CD14-positive monocyte (primary cell): ENCODE data around the gene MON2. TPM values are rescaled to one million over a fixed set of nuclear protein-coding genes. Genes with fewer than 3 reads are reported as not detected.

Experiments
- DNase-seq, 3 donors: peaks; one replicate each; pipeline ENCODE4 v3.0.0-alpha.2; 2011 to 2022
- H2AFZ ChIP-seq: 2 replicates; pipeline ENCODE4 v1.6.0; 2012; ENCODE audit warnings: mild to moderate bottlenecking, low read depth, low read length, inconsistent platforms; ENCODE audit not compliant: insufficient read depth, poor library complexity, severe bottlenecking
- H3K27ac ChIP-seq, 2 donors: 1 replicate in 1 of 2; 2 replicates in 1 of 2; pipeline ENCODE4 v1.5.1; 2012 to 2013; ENCODE audit warnings: low read length in 2 of 2, control low read depth in 1 of 2, inconsistent platforms in 1 of 2, low read depth in 1 of 2, mild to moderate bottlenecking in 1 of 2
- H3K27me3 ChIP-seq, 2 donors: one replicate each; pipeline versions ENCODE4 v1.6.0 to v1.6.1; 2011 to 2013; ENCODE audit warnings: low read length in 2 of 2; ENCODE audit not compliant: control insufficient read depth in 2 of 2, insufficient read depth in 2 of 2
- H3K36me3 ChIP-seq, 2 donors: replicated peaks in 1 of 2; 1 replicate in 1 of 2; 2 replicates in 1 of 2; pipeline versions ENCODE4 v1.5.1 to v1.6.1; 2012 to 2013; ENCODE audit warnings: low read length in 2 of 2, control low read depth in 1 of 2, inconsistent platforms in 1 of 2, mild to moderate bottlenecking in 1 of 2; ENCODE audit not compliant: insufficient read depth in 2 of 2, control insufficient read depth in 1 of 2
- H3K4me1 ChIP-seq, 2 donors: 1 replicate in 1 of 2; 2 replicates in 1 of 2; pipeline versions ENCODE4 v1.5.1 to v1.6.1; 2012 to 2013; ENCODE audit warnings: low read length in 2 of 2, control low read depth in 1 of 2, inconsistent platforms in 1 of 2, mild to moderate bottlenecking in 1 of 2, moderate library complexity in 1 of 2; ENCODE audit not compliant: insufficient read depth in 2 of 2, control insufficient read depth in 1 of 2
- H3K4me2 ChIP-seq: replicated peaks from 2 replicates; pipeline ENCODE3; 2012; ENCODE audit warnings: low read length, moderate library complexity, mild to moderate bottlenecking; ENCODE audit not compliant: poor library complexity, severe bottlenecking; ENCODE audit errors: extremely low read depth
- H3K4me3 ChIP-seq, 3 experiments: fragments of 200-600 bp in 1 of 3; sonication (generic) in 1 of 3; replicated peaks in 1 of 3; 1 replicate in 2 of 3; 2 replicates in 1 of 3; pipeline ENCODE4 v1.5.1; 2011 to 2013; ENCODE audit warnings: low read length in 3 of 3, mild to moderate bottlenecking in 3 of 3, control low read depth in 2 of 3, low read depth in 2 of 3, inconsistent platforms in 1 of 3, moderate library complexity in 1 of 3
- H3K79me2 ChIP-seq: 2 replicates; pipeline ENCODE4 v1.6.0; 2012; ENCODE audit warnings: mild to moderate bottlenecking, control low read depth, inconsistent platforms, low read length, moderate library complexity; ENCODE audit not compliant: insufficient read depth
- H3K9ac ChIP-seq: 2 replicates; pipeline ENCODE4 v1.6.0; 2017; ENCODE audit warnings: low read length, mild to moderate bottlenecking; ENCODE audit not compliant: insufficient read depth, poor library complexity, severe bottlenecking
- H3K9me3 ChIP-seq, 2 donors: replicated peaks in 1 of 2; 1 replicate in 1 of 2; 2 replicates in 1 of 2; pipeline versions ENCODE4 v1.5.1 to v1.6.1; 2012 to 2013; ENCODE audit warnings: low read length in 2 of 2, control low read depth in 1 of 2; ENCODE audit not compliant: control insufficient read depth in 1 of 2, insufficient read depth in 1 of 2
- H4K20me1 ChIP-seq: 2 replicates; pipeline ENCODE4 v1.6.0; 2012; ENCODE audit warnings: mild to moderate bottlenecking, low read length, control low read depth, moderate library complexity; ENCODE audit not compliant: insufficient read depth
- H3K27ac Mint-ChIP-seq, 7 donors: one replicate each; pipeline ENCODE4 v1.8.0; 2020; ENCODE audit warnings: mild to moderate bottlenecking in 7 of 7, mixed read lengths in 7 of 7, moderate library complexity in 6 of 7, inconsistent platforms in 2 of 7
- H3K27me3 Mint-ChIP-seq, 3 donors: one replicate each; pipeline ENCODE4 v1.8.0; 2021 to 2022; ENCODE audit warnings: low read depth in 3 of 3, mild to moderate bottlenecking in 3 of 3, mixed read lengths in 3 of 3, moderate library complexity in 3 of 3, inconsistent platforms in 1 of 3
- H3K36me3 Mint-ChIP-seq, 2 donors: one replicate each; pipeline ENCODE4 v1.8.0; 2020; ENCODE audit warnings: mixed read lengths in 2 of 2, inconsistent platforms in 1 of 2, mild to moderate bottlenecking in 1 of 2
- H3K4me1 Mint-ChIP-seq: one replicate; pipeline ENCODE4 v1.8.0; 2020; ENCODE audit warnings: mild to moderate bottlenecking, mixed read lengths
- H3K4me3 Mint-ChIP-seq, 2 donors: one replicate each; pipeline ENCODE4 v1.8.0; 2020; ENCODE audit warnings: mild to moderate bottlenecking in 2 of 2, mixed read lengths in 2 of 2, moderate library complexity in 1 of 2
- H3K9me3 Mint-ChIP-seq, 7 donors: one replicate each; pipeline ENCODE4 v1.8.0; 2020 to 2022; ENCODE audit warnings: mixed read lengths in 7 of 7, mild to moderate bottlenecking in 6 of 7, moderate library complexity in 6 of 7, inconsistent platforms in 2 of 7
- CTCF ChIP-seq: fragments of 200-600 bp; IDR thresholded peaks from one replicate; pipeline ENCODE4 v1.8.0; 2022; ENCODE audit warnings: antibody characterized with exemption, mild to moderate bottlenecking
- WGBS: methylation state at CpG from one replicate; pipeline ENCODE4 v1.1.5; 2013; ENCODE audit warnings: missing lambda C conversion rate; ENCODE audit not compliant: insufficient coverage; 5-methylcytosine and 5-hydroxymethylcytosine counted together
- intact Hi-C, 2 donors: fragments of 100-400 bp; cut with micrococcal nuclease; formaldehyde crosslinking; loops; one replicate each; pipeline versions ENCODE4 v1.15.0 to v1.15.1; 2023
- polyA plus RNA-seq, 3 donors: library from polyadenylated mRNA; depleted of rRNA in 1 of 3; unstranded in 2 of 3; stranded (reverse) in 1 of 3; fragments of 300-500 nt in 2 of 3; fragments of >200 nt in 1 of 3; fragmentation: Illumina TruSeq in 2 of 3; gene quantifications; 1 replicate in 2 of 3; 2 replicates in 1 of 3; pipeline ENCODE4 v1.2.3, GENCODE V29; 2012 to 2021

MON2 gene
- polyA plus RNA-seq, 3 donors = 6.8 to 17.0 (median 9.6) TPM

GRCh38 chr12:62533755-62534107, 67.1 kb downstream of the MON2 start:
- peaks cover 48 to 85% of the 10 kb centered on the region in 2 donors for H3K36me3 ChIP-seq
- no CpG with 5 or more reads among the region's 2 CpGs for WGBS

GRCh38 chr12:62536546-62536945, 69.9 kb downstream of the MON2 start:
- no peaks in the 10 kb centered on the region for H3K4me1 ChIP-seq
- H3K4me3 ChIP-seq = no peak overlapping the region
- no peak overlapping the region for H3K27ac ChIP-seq
- no peak for TF ChIP-seq CTCF
- no peak overlapping the region for H2AFZ ChIP-seq
- H3K79me2 ChIP-seq = no peaks in the 10 kb centered on the region
- no peak overlapping the region for H3K4me3 Mint-ChIP-seq
- peaks cover 47 to 73% of the 10 kb centered on the region in 2 donors for H3K36me3 Mint-ChIP-seq
- intact Hi-C loops = no loop called here
- no peak for DNase-seq
- H3K36me3 ChIP-seq = peaks cover 65 to 82% of the 10 kb centered on the region in 2 donors
- peak overlapping the region in 2 of 7 donors; percentile 3 to 50 for H3K27ac Mint-ChIP-seq
- H4K20me1 ChIP-seq = no peaks in the 10 kb centered on the region
- H3K27me3 Mint-ChIP-seq = no peaks in the 10 kb centered on the region
- H3K9me3 Mint-ChIP-seq = no peaks in the 10 kb centered on the region
- H3K9ac ChIP-seq = no peak overlapping the region
- 93% methylated on average over 3 of the region's 4 CpGs for WGBS
- H3K9me3 ChIP-seq = no peaks in the 10 kb centered on the region
- peaks cover 3% of the 10 kb centered on the region for H3K4me1 Mint-ChIP-seq
- H3K27me3 ChIP-seq = no peaks in the 10 kb centered on the region
- no peak overlapping the region for H3K4me2 ChIP-seq

More at GRCh38 chr12:62533755-62534107, 67.1 kb downstream of the MON2 start:
- intact Hi-C loops = no loop called here
- Histone ChIP-seq H3K4me2 (no peak overlapping the region), H2AFZ (no peak overlapping the region), H3K4me1 (no peaks in the 10 kb centered on the region), H3K27me3 (no peaks in the 10 kb centered on the region), H3K79me2 (no peaks in the 10 kb centered on the region), H3K9me3 (no peaks in the 10 kb centered on the region), H3K4me3 (no peak overlapping the region), H4K20me1 (no peaks in the 10 kb centered on the region), H3K9ac (no peak overlapping the region), H3K27ac (no peak overlapping the region)
- Mint-ChIP-seq H3K9me3 (no peaks in the 10 kb centered on the region), H3K27me3 (no peaks in the 10 kb centered on the region), H3K36me3 (peaks cover 54 to 71% of the 10 kb centered on the region in 2 donors), H3K27ac (no peak overlapping the region), H3K4me1 (peaks cover 3% of the 10 kb centered on the region), H3K4me3 (no peak overlapping the region)
- TF ChIP-seq CTCF = no peak
- DNase-seq = no peak
